ENCODE measurements around the gene NUBP2. TPM values are rescaled to one million over a fixed set of nuclear protein-coding genes. Genes with fewer than 3 reads are reported as not detected.
A peak's percentile ranks its signal among the peaks of the same experiment; 100 is the strongest.

Gene NUBP2
- total and polyA plus RNA-seq, 10 of the 15 experiments (the other 5 are each of a cell fraction or from before 2014, with no cell fraction given) = 1.9 to 129 (median 51.7) TPM

DNA sequence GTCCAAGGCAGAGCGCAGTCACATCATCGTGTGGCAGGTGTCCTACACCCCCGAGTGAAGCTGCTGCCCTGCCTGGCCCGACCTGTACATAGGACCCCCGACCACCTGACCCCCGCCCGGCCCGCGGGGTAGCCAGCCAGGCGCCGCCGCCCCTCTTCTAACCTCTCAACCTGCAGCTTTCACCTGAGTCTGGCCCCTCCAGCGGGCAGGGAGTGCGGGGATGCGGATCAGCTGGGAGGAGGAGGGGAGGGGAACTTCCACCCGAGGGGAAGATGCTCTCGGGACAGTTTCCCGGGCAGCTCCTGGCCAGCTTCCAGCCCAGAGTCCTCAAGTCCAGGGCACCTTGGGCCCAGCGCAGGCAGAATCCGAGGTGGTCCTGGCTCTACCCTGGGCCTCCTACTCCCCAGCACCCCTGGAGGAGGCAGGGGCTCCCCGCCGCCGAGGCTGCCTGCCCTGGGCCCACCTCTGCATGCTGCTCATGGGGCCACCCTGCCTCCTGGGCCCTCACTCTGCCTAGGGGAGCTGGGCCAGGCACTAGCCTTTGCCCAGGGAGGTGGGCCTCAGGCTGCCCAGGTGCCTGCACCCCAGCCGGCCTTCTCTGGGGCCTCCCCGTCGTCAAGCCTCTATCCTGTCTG, 13.9 kb upstream of the NUBP2 start:
- Histone ChIP-seq H3K4me3 (no peak overlapping the region), H3K79me2 (ENCODE audit: control insufficient read depth, insufficient read depth, low read length) (peaks cover 34% of the 10 kb centered on the region), H3K4me1 (ENCODE audit: control insufficient read depth, insufficient read depth, low read length) (peaks cover 5% of the 10 kb centered on the region), H3K27me3 (replicated peaks in 1 of 2; ENCODE audit: control insufficient read depth in 2 of 2, insufficient read depth in 2 of 2, low read length in 1 of 2) (no peaks in the 10 kb centered on the region), H4K20me1 (ENCODE audit: control insufficient read depth, insufficient read depth) (no peaks in the 10 kb centered on the region), H3K9me3 (replicated peaks; ENCODE audit: control insufficient read depth, insufficient read depth, low read length) (no peaks in the 10 kb centered on the region), H2AFZ (ENCODE audit: control insufficient read depth, low read depth, low read length) (no peak overlapping the region), H3K9ac (ENCODE audit: control insufficient read depth, insufficient read depth, low read length) (no peak overlapping the region), H3K4me2 (ENCODE audit: control insufficient read depth, insufficient read depth) (no peak overlapping the region), H3K36me3 (ENCODE audit: control insufficient read depth in 2 of 2, insufficient read depth in 2 of 2, low read length in 1 of 2) (peaks cover 0 to 25% of the 10 kb centered on the region in 2 experiments; a peak in 3 of 4 replicates), H3K27ac (ENCODE audit: control insufficient read depth, insufficient read depth) (no peak overlapping the region)
- intact Hi-C loops (cut with micrococcal nuclease; ENCODE audit: unreplicated experiment) (no loop called here), in situ Hi-C loops (cut with MboI) (no loop called here)
- no peak for DNase-seq (ENCODE audit: low read depth, low spot score)
- WGBS (ENCODE audit: insufficient coverage, insufficient replicate concordance, low lambda C conversion rate, missing lambda C conversion rate) = 78% methylated on average over 22 of the region's 26 CpGs
- POLR2A ChIA-PET = interaction anchor here (5.8 kb wide), 1 partner anchor 13 kb away, joined by 39 read pairs; the partner anchor contains the start of genes NUBP2 and SPSB3
- ATAC-seq = no peak
- RAD21 ChIA-PET (ENCODE audit: unreplicated experiment) = interaction anchor here (1.3 kb wide), 1 partner anchor 14 kb away, joined by 3 read pairs; the partner anchor contains the start of genes NUBP2 and SPSB3
- CTCF ChIA-PET = no interaction called here
- TF ChIP-seq POLR2A (IDR thresholded peaks at IDR 0.05; ENCODE audit: low read depth, low read length) (0 out of 2 replicates have a peak, but pooled peaks have one; percentile 21), POLR2AphosphoS5 (IDR thresholded peaks at IDR 0.05; ENCODE audit: low read length) (0 out of 2 replicates have a peak, but pooled peaks have one; percentile 12)
- TF ChIP-seq, protein P1, sequence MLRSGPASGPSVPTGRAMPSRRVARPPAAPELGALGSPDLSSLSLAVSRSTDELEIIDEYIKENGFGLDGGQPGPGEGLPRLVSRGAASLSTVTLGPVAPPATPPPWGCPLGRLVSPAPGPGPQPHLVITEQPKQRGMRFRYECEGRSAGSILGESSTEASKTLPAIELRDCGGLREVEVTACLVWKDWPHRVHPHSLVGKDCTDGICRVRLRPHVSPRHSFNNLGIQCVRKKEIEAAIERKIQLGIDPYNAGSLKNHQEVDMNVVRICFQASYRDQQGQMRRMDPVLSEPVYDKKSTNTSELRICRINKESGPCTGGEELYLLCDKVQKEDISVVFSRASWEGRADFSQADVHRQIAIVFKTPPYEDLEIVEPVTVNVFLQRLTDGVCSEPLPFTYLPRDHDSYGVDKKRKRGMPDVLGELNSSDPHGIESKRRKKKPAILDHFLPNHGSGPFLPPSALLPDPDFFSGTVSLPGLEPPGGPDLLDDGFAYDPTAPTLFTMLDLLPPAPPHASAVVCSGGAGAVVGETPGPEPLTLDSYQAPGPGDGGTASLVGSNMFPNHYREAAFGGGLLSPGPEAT (IDR thresholded peaks at IDR 0.05; ENCODE audit: low read depth) = no peak
- BruUV-seq (replicated peaks) = TSS peak; percentile 29
- SMC1A ChIA-PET (ENCODE audit: uncharacterized antibody, unreplicated experiment) = no interaction called here
- no peak for FAIRE-seq
